ENCODE data around the gene MGAT5. TPM values are rescaled to one million over a fixed set of nuclear protein-coding genes. Genes with fewer than 3 reads are reported as not detected.

MGAT5 gene
- total RNA-seq, 1 experiment from 2014 or later = 52.4 TPM

DNA sequence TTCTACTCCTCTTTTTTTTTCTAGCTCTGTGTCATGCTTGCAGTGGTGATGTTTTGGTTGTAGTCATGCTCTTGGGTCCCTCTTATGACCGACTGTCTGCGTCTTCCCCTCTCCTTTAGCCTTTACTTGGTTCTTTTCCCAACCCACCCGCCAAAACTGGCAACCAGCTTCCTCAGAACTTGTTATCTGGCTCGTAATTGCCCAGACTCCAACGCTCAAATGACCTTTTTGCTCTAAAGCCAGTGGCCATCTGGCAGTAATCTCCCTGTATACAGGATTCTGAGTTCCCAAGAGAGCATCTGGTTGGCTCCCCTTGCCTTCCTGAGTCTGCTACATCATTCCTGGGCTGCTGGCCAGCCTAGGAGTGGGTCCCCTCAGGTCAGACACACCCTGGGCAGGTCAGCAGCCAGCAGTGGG, 147.2 kb downstream of the MGAT5 start:
- no peak for ATAC-seq
- DNase-seq (ENCODE audit: low spot score) = no peak
- no peak overlapping the region for H3K27ac Mint-ChIP-seq
- CTCF ChIA-PET = interaction anchor here (0.7 to 1.1 kb wide), 2 partner anchors 11 to 12 kb away, joined by 3 read pairs; no protein-coding TSS in a partner anchor
- H3K27me3 Mint-ChIP-seq (ENCODE audit: low read depth) = no peaks in the 10 kb centered on the region
- peaks cover 15% of the 10 kb centered on the region for H3K4me1 Mint-ChIP-seq
- TF ChIP-seq ELF4 (CRISPR knock-in tag; IDR thresholded peaks at IDR 0.05; ENCODE audit: low read depth) = no peak
- TF ChIP-seq ZNF121 (CRISPR knock-in tag; IDR thresholded peaks at IDR 0.05) = no peak
- TF ChIP-seq GTF2I (CRISPR knock-in tag; conservative IDR thresholded peaks at IDR 0.05) = no peak
- TF ChIP-seq, protein P1, sequence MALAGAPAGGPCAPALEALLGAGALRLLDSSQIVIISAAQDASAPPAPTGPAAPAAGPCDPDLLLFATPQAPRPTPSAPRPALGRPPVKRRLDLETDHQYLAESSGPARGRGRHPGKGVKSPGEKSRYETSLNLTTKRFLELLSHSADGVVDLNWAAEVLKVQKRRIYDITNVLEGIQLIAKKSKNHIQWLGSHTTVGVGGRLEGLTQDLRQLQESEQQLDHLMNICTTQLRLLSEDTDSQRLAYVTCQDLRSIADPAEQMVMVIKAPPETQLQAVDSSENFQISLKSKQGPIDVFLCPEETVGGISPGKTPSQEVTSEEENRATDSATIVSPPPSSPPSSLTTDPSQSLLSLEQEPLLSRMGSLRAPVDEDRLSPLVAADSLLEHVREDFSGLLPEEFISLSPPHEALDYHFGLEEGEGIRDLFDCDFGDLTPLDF (CRISPR knock-in tag; IDR thresholded peaks at IDR 0.05) = no peak
- TF ChIP-seq GABPB1 (CRISPR knock-in tag; IDR thresholded peaks at IDR 0.05) = no peak
- no peak for TF ChIP-seq ZNF219 (CRISPR knock-in tag; IDR thresholded peaks at IDR 0.05; ENCODE audit: borderline replicate concordance)
- no peak for TF ChIP-seq NFATC4 (CRISPR knock-in tag; IDR thresholded peaks at IDR 0.05)
- TF ChIP-seq, protein P2, sequence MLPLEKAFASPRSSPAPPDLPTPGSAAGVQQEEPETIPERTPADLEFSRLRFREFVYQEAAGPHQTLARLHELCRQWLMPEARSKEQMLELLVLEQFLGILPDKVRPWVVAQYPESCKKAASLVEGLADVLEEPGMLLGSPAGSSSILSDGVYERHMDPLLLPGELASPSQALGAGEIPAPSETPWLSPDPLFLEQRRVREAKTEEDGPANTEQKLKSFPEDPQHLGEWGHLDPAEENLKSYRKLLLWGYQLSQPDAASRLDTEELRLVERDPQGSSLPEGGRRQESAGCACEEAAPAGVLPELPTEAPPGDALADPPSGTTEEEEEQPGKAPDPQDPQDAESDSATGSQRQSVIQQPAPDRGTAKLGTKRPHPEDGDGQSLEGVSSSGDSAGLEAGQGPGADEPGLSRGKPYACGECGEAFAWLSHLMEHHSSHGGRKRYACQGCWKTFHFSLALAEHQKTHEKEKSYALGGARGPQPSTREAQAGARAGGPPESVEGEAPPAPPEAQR (CRISPR knock-in tag; IDR thresholded peaks at IDR 0.05) = no peak
- TF ChIP-seq KAT7 (CRISPR knock-in tag; IDR thresholded peaks at IDR 0.05; ENCODE audit: borderline replicate concordance) = no peak
- TF ChIP-seq ESRRA (CRISPR knock-in tag; IDR thresholded peaks at IDR 0.05; ENCODE audit: borderline replicate concordance) = no peak
- TF ChIP-seq SMAD4 (CRISPR knock-in tag; IDR thresholded peaks at IDR 0.05) = no peak
- no peak for TF ChIP-seq NFE2L1 (CRISPR knock-in tag; IDR thresholded peaks at IDR 0.05)
- TF ChIP-seq, protein P3, sequence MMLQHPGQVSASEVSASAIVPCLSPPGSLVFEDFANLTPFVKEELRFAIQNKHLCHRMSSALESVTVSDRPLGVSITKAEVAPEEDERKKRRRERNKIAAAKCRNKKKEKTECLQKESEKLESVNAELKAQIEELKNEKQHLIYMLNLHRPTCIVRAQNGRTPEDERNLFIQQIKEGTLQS (CRISPR knock-in tag; conservative IDR thresholded peaks at IDR 0.05) = no peak
- TF ChIP-seq, protein P4, sequence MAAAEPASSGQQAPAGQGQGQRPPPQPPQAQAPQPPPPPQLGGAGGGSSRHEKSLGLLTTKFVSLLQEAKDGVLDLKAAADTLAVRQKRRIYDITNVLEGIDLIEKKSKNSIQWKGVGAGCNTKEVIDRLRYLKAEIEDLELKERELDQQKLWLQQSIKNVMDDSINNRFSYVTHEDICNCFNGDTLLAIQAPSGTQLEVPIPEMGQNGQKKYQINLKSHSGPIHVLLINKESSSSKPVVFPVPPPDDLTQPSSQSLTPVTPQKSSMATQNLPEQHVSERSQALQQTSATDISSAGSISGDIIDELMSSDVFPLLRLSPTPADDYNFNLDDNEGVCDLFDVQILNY (CRISPR knock-in tag; IDR thresholded peaks at IDR 0.05) = no peak
- TF ChIP-seq, protein P5, sequence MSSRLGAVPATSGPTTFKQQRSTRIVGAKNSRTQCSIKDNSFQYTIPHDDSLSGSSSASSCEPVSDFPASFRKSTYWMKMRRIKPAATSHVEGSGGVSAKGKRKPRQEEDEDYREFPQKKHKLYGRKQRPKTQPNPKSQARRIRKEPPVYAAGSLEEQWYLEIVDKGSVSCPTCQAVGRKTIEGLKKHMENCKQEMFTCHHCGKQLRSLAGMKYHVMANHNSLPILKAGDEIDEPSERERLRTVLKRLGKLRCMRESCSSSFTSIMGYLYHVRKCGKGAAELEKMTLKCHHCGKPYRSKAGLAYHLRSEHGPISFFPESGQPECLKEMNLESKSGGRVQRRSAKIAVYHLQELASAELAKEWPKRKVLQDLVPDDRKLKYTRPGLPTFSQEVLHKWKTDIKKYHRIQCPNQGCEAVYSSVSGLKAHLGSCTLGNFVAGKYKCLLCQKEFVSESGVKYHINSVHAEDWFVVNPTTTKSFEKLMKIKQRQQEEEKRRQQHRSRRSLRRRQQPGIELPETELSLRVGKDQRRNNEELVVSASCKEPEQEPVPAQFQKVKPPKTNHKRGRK (CRISPR knock-in tag; IDR thresholded peaks at IDR 0.05; ENCODE audit: borderline replicate concordance) = no peak
- no peak for TF ChIP-seq FOXK1 (CRISPR knock-in tag; IDR thresholded peaks at IDR 0.05)
- TF ChIP-seq, protein P6, sequence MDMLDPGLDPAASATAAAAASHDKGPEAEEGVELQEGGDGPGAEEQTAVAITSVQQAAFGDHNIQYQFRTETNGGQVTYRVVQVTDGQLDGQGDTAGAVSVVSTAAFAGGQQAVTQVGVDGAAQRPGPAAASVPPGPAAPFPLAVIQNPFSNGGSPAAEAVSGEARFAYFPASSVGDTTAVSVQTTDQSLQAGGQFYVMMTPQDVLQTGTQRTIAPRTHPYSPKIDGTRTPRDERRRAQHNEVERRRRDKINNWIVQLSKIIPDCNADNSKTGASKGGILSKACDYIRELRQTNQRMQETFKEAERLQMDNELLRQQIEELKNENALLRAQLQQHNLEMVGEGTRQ (CRISPR knock-in tag; IDR thresholded peaks at IDR 0.05) = no peak
- TF ChIP-seq MXD4 (CRISPR knock-in tag; IDR thresholded peaks at IDR 0.05; ENCODE audit: borderline replicate concordance) = no peak
- no peak for TF ChIP-seq TP53 (CRISPR knock-in tag; IDR thresholded peaks at IDR 0.05)
- no peak for TF ChIP-seq IRF2 (CRISPR knock-in tag; IDR thresholded peaks at IDR 0.05; ENCODE audit: borderline replicate concordance, low read depth)
- POLR2A ChIA-PET = no interaction called here
- H3K36me3 Mint-ChIP-seq = peaks cover 9% of the 10 kb centered on the region
- no peak overlapping the region for H3K4me3 Mint-ChIP-seq
- no peaks in the 10 kb centered on the region for H3K9me3 Mint-ChIP-seq

DNA sequence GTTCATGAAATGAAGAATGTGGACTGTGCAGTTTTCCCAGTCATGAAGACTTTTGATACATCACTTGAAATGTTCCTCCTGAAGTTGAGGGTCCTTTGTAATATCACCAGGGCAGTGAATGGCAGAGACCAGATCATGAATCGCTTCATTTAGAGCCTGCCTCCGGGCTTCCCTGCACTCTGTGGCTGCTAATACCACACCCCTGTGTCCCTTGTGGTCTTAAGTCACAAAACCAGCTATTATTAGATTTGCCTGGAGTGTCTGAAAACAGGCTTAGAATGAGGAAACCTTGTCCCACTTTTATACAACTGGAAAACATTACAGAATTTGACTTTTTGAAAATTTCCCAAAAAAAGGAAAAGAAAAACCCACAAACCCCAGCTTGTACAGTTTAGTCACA, 147.9 kb downstream of the MGAT5 start:
- Mint-ChIP-seq H3K27me3 (ENCODE audit: low read depth) (no peaks in the 10 kb centered on the region), H3K4me3 (no peak overlapping the region), H3K9me3 (no peaks in the 10 kb centered on the region), H3K27ac (no peak overlapping the region), H3K4me1 (peaks cover 15% of the 10 kb centered on the region), H3K36me3 (peaks cover 9% of the 10 kb centered on the region)
- ChIA-PET POLR2A (no interaction called here), CTCF (interaction anchor here (0.6 to 1.1 kb wide), 3 partner anchors 10 to 49 kb away, joined by 3 to 4 read pairs (median 3); no protein-coding TSS in a partner anchor)
- ATAC-seq = no peak
- DNase-seq (ENCODE audit: low spot score) = no peak
- no peak for TF ChIP-seq ZNF396 (CRISPR knock-in tag; IDR thresholded peaks at IDR 0.05; ENCODE audit: borderline replicate concordance)
- TF ChIP-seq, protein P7, sequence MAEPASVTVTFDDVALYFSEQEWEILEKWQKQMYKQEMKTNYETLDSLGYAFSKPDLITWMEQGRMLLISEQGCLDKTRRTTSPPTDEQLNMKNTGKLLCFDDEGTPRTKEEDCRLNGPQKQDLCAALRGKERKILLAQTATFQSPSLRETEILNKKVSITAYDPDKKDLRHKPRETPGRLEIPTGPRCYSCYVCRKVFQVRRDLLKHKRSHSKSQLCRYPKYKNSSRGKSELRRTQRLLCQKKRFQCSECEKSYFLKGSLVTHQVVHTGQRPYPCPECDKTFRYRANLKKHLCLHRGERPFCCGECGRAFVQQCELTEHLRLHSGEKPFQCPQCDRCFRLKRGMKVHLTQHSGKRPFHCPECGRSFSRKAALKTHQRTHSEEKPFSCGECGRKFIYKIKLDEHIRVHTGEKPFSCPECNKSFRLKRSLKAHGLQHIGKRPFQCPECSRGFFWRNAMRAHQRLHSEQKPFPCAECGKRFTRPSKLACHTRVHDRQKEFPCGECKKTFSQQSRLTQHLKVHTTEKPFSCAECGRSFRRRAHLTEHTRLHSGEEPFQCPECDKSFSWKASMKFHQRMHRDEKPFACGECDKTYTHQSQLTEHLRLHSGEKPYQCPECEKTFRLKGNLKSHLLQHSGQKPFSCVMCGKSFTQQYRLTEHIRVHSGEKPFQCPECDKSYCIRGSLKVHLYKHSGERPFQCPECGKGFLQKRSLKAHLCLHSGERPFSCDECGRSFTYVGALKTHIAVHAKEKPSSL (CRISPR knock-in tag; conservative IDR thresholded peaks at IDR 0.05) = no peak
- no peak for TF ChIP-seq JAZF1 (CRISPR knock-in tag; IDR thresholded peaks at IDR 0.05)
- TF ChIP-seq FOXP1 (CRISPR knock-in tag; IDR thresholded peaks at IDR 0.05; ENCODE audit: borderline replicate concordance) = no peak
- TF ChIP-seq, protein P8, sequence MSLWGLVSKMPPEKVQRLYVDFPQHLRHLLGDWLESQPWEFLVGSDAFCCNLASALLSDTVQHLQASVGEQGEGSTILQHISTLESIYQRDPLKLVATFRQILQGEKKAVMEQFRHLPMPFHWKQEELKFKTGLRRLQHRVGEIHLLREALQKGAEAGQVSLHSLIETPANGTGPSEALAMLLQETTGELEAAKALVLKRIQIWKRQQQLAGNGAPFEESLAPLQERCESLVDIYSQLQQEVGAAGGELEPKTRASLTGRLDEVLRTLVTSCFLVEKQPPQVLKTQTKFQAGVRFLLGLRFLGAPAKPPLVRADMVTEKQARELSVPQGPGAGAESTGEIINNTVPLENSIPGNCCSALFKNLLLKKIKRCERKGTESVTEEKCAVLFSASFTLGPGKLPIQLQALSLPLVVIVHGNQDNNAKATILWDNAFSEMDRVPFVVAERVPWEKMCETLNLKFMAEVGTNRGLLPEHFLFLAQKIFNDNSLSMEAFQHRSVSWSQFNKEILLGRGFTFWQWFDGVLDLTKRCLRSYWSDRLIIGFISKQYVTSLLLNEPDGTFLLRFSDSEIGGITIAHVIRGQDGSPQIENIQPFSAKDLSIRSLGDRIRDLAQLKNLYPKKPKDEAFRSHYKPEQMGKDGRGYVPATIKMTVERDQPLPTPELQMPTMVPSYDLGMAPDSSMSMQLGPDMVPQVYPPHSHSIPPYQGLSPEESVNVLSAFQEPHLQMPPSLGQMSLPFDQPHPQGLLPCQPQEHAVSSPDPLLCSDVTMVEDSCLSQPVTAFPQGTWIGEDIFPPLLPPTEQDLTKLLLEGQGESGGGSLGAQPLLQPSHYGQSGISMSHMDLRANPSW (CRISPR knock-in tag; conservative IDR thresholded peaks at IDR 0.05; ENCODE audit: low read depth) = no peak
- TF ChIP-seq SMAD3 (CRISPR knock-in tag; IDR thresholded peaks at IDR 0.05; ENCODE audit: borderline replicate concordance) = no peak
